HL-60 (cell line): ENCODE measurements around the gene PRKACB.
"Not testable (repeated sequence)": the region's sequence is repeated elsewhere in the genome, so short reads cannot be mapped to it uniquely, and the experiment has no call there.

ENCODE experiments used
- DNase-seq, 2 experiments: peaks; one replicate each; pipeline ENCODE4 v3.0.0-alpha.2; 2010 to 2020; ENCODE audit warnings: low read depth in 1 of 2, low spot score in 1 of 2
- H3K27ac ChIP-seq: fragments of 250-450 bp; sonication (Bioruptor Pico); replicated peaks from 2 replicates; pipeline ENCODE4 v1.5.1; 2020; ENCODE audit warnings: mild to moderate bottlenecking, moderate library complexity
- H3K27me3 ChIP-seq: fragments of 250-450 bp; sonication (Bioruptor Pico); 2 replicates; pipeline ENCODE4 v1.5.1; 2021; ENCODE audit warnings: mild to moderate bottlenecking, moderate library complexity; ENCODE audit not compliant: insufficient read depth, poor library complexity, severe bottlenecking
- H3K4me3 ChIP-seq: replicated peaks from 2 replicates; pipeline ENCODE4 v1.5.1; 2011; ENCODE audit warnings: mild to moderate bottlenecking, control low read depth, low read length; ENCODE audit not compliant: insufficient read depth
- GABPA ChIP-seq: IDR thresholded peaks from 2 replicates; pipeline ENCODE4 v1.6.1; 2012; ENCODE audit warnings: low read depth
- POLR2AphosphoS5 ChIP-seq: IDR thresholded peaks from 2 replicates; pipeline ENCODE4 v1.6.1; 2012; ENCODE audit warnings: low read depth
- SPI1 ChIP-seq: IDR thresholded peaks from 2 replicates; pipeline ENCODE4 v1.6.1; 2012; ENCODE audit warnings: low read depth, mild to moderate bottlenecking, borderline replicate concordance
- TF ChIP-seq, protein P1 (sequence below): IDR thresholded peaks from 2 replicates; pipeline ENCODE4 v1.6.1; 2012; ENCODE audit warnings: low read depth; ENCODE audit not compliant: insufficient replicate concordance
- TF ChIP-seq, protein P2 (sequence below): IDR thresholded peaks from one replicate; pipeline ENCODE4 v1.5.1; 2011; ENCODE audit warnings: low read length, control low read depth, inconsistent platforms; ENCODE audit not compliant: insufficient read depth

PRKACB gene

DNA sequence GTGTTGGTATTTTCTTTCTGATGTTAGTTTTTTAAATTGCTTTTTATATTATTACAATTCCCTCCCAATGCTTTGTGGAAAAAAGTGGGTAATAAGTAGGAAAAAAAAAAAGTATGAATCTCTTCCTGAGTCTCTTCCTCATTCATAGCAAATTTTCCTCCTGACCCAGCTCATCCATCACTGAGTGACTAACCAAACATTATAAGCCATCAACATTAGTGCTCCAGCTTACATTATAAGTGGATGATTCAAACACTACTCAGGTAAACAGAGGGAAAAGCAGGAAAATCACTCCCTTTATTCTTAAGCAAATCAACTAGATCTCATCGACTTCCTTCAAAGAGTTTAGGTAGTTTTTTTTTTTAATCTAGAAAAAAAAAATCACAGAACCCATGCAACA is 142.0 kb downstream of the PRKACB start:
- no peak for DNase-seq

DNA sequence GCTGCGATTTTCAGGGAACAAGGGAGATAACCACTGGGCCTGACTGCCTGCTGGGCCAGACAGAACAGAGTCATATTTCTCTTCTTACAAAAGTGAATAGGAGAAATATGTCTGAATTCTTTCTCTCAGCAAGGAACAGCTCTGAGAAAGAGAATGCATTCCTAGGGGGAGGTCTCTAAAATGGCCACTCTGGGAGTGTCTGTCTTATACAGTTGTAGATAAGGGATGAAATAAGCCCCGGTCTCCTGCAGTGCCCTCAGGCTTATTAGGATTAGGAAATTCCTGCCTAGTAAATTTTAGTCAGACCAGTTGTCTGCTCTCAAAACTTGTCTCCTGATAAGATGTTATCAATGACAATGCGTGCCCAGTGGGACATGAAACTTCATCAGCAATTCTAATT is 143.3 kb downstream of the PRKACB start:
- not testable (repeated sequence) for H3K27me3 ChIP-seq, DNase-seq, H3K4me3 ChIP-seq

More for the DNA sequence above, 142.0 kb downstream of the PRKACB start:
- TF ChIP-seq GABPA, result no peak
- TF ChIP-seq, protein P1, sequence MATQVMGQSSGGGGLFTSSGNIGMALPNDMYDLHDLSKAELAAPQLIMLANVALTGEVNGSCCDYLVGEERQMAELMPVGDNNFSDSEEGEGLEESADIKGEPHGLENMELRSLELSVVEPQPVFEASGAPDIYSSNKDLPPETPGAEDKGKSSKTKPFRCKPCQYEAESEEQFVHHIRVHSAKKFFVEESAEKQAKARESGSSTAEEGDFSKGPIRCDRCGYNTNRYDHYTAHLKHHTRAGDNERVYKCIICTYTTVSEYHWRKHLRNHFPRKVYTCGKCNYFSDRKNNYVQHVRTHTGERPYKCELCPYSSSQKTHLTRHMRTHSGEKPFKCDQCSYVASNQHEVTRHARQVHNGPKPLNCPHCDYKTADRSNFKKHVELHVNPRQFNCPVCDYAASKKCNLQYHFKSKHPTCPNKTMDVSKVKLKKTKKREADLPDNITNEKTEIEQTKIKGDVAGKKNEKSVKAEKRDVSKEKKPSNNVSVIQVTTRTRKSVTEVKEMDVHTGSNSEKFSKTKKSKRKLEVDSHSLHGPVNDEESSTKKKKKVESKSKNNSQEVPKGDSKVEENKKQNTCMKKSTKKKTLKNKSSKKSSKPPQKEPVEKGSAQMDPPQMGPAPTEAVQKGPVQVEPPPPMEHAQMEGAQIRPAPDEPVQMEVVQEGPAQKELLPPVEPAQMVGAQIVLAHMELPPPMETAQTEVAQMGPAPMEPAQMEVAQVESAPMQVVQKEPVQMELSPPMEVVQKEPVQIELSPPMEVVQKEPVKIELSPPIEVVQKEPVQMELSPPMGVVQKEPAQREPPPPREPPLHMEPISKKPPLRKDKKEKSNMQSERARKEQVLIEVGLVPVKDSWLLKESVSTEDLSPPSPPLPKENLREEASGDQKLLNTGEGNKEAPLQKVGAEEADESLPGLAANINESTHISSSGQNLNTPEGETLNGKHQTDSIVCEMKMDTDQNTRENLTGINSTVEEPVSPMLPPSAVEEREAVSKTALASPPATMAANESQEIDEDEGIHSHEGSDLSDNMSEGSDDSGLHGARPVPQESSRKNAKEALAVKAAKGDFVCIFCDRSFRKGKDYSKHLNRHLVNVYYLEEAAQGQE, result no peak
- TF ChIP-seq POLR2AphosphoS5, result no peak
- no peak for TF ChIP-seq SPI1
- TF ChIP-seq, protein P2, sequence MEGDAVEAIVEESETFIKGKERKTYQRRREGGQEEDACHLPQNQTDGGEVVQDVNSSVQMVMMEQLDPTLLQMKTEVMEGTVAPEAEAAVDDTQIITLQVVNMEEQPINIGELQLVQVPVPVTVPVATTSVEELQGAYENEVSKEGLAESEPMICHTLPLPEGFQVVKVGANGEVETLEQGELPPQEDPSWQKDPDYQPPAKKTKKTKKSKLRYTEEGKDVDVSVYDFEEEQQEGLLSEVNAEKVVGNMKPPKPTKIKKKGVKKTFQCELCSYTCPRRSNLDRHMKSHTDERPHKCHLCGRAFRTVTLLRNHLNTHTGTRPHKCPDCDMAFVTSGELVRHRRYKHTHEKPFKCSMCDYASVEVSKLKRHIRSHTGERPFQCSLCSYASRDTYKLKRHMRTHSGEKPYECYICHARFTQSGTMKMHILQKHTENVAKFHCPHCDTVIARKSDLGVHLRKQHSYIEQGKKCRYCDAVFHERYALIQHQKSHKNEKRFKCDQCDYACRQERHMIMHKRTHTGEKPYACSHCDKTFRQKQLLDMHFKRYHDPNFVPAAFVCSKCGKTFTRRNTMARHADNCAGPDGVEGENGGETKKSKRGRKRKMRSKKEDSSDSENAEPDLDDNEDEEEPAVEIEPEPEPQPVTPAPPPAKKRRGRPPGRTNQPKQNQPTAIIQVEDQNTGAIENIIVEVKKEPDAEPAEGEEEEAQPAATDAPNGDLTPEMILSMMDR, result no peak
- Histone ChIP-seq H3K27ac (no peak overlapping the region), H3K27me3 (no peaks in the 10 kb centered on the region), H3K4me3 (no peak overlapping the region)

More for the DNA sequence above, 143.3 kb downstream of the PRKACB start:
- not testable (repeated sequence) for H3K27ac ChIP-seq
